A549 (cell line): ENCODE data around the gene ARHGEF16. TPM values are rescaled to one million over a fixed set of nuclear protein-coding genes. Genes with fewer than 3 reads are reported as not detected.

Experiments
- ATAC-seq, 2 experiments: fragments of 200-7000 bp in 1 of 2; fragments of >200 bp in 1 of 2; cut with Nextera tagmentation in 1 of 2; cut with Tn5 transposase in 1 of 2; 3 replicates each; pipeline versions ENCODE4 v1.8.0 to v1.9.1; 2018 to 2020; ENCODE audit warnings: mild to moderate bottlenecking in 1 of 2, moderate library complexity in 1 of 2
- CTCF ChIA-PET: fragments of 300-600 bp; sonication (Branson Sonifier 250); formaldehyde crosslinking; extraction: SDS; loops from one replicate; lab custom pipeline; 2021; ENCODE audit warnings: antibody characterized with exemption, inconsistent platforms; lab: Yijun Ruan, JAX
- POLR2A ChIA-PET: fragments of 350-600 bp; formaldehyde crosslinking; extraction: SDS; loops from one replicate; lab custom pipeline; 2021; ENCODE audit warnings: antibody characterized with exemption, inconsistent platforms; lab: Yijun Ruan, JAX
- DNase-seq, 2 experiments: peaks; one replicate each; pipeline versions ENCODE4 v3.0.0 to v3.0.0-alpha.2; 2011 to 2016; ENCODE audit warnings: low read depth in 1 of 2, low spot score in 1 of 2
- FAIRE-seq: peaks from 2 replicates; lab custom pipeline; 2011; peaks lifted over from hg19 to GRCh38; lab: Jason Lieb, UNC
- H3K27ac ChIP-seq, 2 experiments: fragments of >200 bp; sonication (Bioruptor Twin); formaldehyde crosslinking; 3 replicates each; pipeline ENCODE4 v1.5.1; 2016 to 2017
- H3K4me1 ChIP-seq: fragments of >200 bp; sonication (Bioruptor Twin); formaldehyde crosslinking; 3 replicates; pipeline ENCODE4 v1.6.1; 2016
- H3K4me2 ChIP-seq: fragments of >200 bp; sonication (Bioruptor Twin); formaldehyde crosslinking; 3 replicates; pipeline ENCODE4 v1.6.1; 2016
- H3K4me3 ChIP-seq: fragments of >200 bp; sonication (Bioruptor Twin); formaldehyde crosslinking; 3 replicates; pipeline ENCODE4 v1.5.1; 2016
- H3K9me3 ChIP-seq: fragments of >200 bp; sonication (Bioruptor Twin); formaldehyde crosslinking; 3 replicates; pipeline ENCODE4 v1.6.1; 2016
- CHD2 ChIP-seq: fragments of 150-350 bp; IDR thresholded peaks from 2 replicates; pipeline ENCODE4 v1.6.1; 2014; ENCODE audit warnings: low read length; ENCODE audit not compliant: partially characterized antibody
- EHF ChIP-seq: fragments of 250-450 bp; sonication (Bioruptor Pico); IDR thresholded peaks from 2 replicates; pipeline ENCODE4 v1.5.0; 2020; ENCODE audit warnings: mild to moderate bottlenecking
- EHMT2 ChIP-seq: fragments of 200-600 bp; sonication (generic); IDR thresholded peaks from 2 replicates; pipeline ENCODE4 v1.6.1; 2016; ENCODE audit warnings: antibody characterized with exemption, low read depth, mild to moderate bottlenecking, moderate library complexity
- HEYL ChIP-seq: fragments of 250-450 bp; sonication (Bioruptor Pico); IDR thresholded peaks from 2 replicates; pipeline ENCODE4 v1.8.0; 2021; ENCODE audit warnings: mild to moderate bottlenecking, moderate library complexity
- HOXA7 ChIP-seq: fragments of 250-450 bp; sonication (Bioruptor Pico); IDR thresholded peaks from 2 replicates; pipeline ENCODE4 v1.5.0; 2020; ENCODE audit warnings: mild to moderate bottlenecking, moderate library complexity
- HOXB5 ChIP-seq: fragments of 250-450 bp; sonication (Bioruptor Pico); IDR thresholded peaks from 2 replicates; pipeline ENCODE4 v1.5.0; 2020; ENCODE audit warnings: mild to moderate bottlenecking, moderate library complexity
- NR3C1 ChIP-seq: fragments of >200 bp; sonication (Bioruptor Twin); formaldehyde crosslinking; IDR thresholded peaks from 3 replicates; pipeline ENCODE4 v1.6.1; 2017
- RFX5 ChIP-seq: fragments of 450-650 bp; IDR thresholded peaks from 2 replicates; pipeline ENCODE4 v1.7.1; 2014; ENCODE audit warnings: antibody characterized with exemption, mild to moderate bottlenecking, moderate library complexity
- TP53 ChIP-seq: fragments of 250-450 bp; sonication (Bioruptor Pico); IDR thresholded peaks from 2 replicates; pipeline ENCODE4 v1.5.0; 2021; ENCODE audit warnings: mild to moderate bottlenecking, moderate library complexity
- ZC3H11A ChIP-seq: fragments of 450-650 bp; IDR thresholded peaks from 2 replicates; pipeline ENCODE4 v1.6.1; 2014; ENCODE audit warnings: antibody characterized with exemption, mild to moderate bottlenecking
- ZFP36 ChIP-seq: fragments of 450-650 bp; IDR thresholded peaks from 2 replicates; pipeline ENCODE4 v1.6.1; 2014; ENCODE audit warnings: borderline replicate concordance; ENCODE audit not compliant: partially characterized antibody
- ZSCAN20 ChIP-seq: fragments of 250-450 bp; sonication (Bioruptor Pico); IDR thresholded peaks from 2 replicates; pipeline ENCODE4 v1.8.0; 2022; ENCODE audit warnings: mild to moderate bottlenecking, moderate library complexity
- WGBS: methylation state at CpG from one replicate; pipeline ENCODE4 v1.1.6; 2017; ENCODE audit errors: missing lambda C conversion rate; 5-methylcytosine and 5-hydroxymethylcytosine counted together
- polyA plus RNA-seq, 4 experiments: library from polyadenylated mRNA; depleted of rRNA in 3 of 4; stranded (reverse); fragments of >200 nt; fragmentation: RNase III in 1 of 4; extraction: RNeasy Plus Mini Kit Qiagen cat#74134 plus additional on column Dnase treatment in 1 of 4; gene quantifications; 2 replicates in 3 of 4; 3 replicates in 1 of 4; pipeline ENCODE4 v1.2.3, GENCODE V29; 2011 to 2017
- TF ChIP-seq, protein P1 (sequence below): IDR thresholded peaks from 2 replicates; pipeline ENCODE4 v1.6.1; 2012
- TF ChIP-seq, protein P2 (sequence below): IDR thresholded peaks from 2 replicates; pipeline ENCODE4 v1.6.1; 2012; ENCODE audit warnings: low read depth, borderline replicate concordance
- TF ChIP-seq, protein P3 (sequence below): fragments of 200-600 bp; sonication (generic); IDR thresholded peaks from 2 replicates; pipeline ENCODE4 v1.6.1; 2016; ENCODE audit warnings: antibody characterized with exemption, mild to moderate bottlenecking, moderate library complexity
- TF ChIP-seq, protein P4 (sequence below): fragments of >200 bp; sonication (Bioruptor Twin); formaldehyde crosslinking; IDR thresholded peaks from 2 replicates; pipeline ENCODE4 v1.6.1; 2016
- TF ChIP-seq, protein P5 (sequence below): fragments of >200 bp; sonication (Bioruptor Twin); formaldehyde crosslinking; IDR thresholded peaks from 3 replicates; pipeline ENCODE4 v1.5.1; 2016

Gene ARHGEF16
- polyA plus RNA-seq, 2 of the 4 experiments (the other 2 are of a cell fraction), result 1.4 to 3.2 TPM

DNA sequence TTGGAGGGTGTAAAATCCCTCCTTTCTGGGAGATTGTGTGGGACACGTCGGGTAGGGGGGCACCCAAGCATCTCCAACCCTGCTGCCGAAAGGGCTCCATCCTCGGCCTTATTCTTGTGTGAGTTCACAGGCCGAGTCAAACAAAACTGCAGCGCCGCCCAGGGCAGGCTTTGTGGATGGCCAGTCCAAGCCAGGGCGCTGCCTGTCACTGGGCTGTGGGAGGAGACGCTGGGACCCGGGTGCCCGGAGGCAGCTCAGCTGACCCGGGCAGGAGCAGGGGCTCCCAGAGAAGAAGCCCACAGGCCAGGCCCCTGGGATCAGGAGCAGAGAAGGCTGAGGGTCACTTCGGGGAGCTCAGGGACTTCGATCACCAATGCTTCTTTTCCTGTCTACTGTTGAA, 31.8 kb upstream of the ARHGEF16 start (continued):
- TF ChIP-seq, protein P1, sequence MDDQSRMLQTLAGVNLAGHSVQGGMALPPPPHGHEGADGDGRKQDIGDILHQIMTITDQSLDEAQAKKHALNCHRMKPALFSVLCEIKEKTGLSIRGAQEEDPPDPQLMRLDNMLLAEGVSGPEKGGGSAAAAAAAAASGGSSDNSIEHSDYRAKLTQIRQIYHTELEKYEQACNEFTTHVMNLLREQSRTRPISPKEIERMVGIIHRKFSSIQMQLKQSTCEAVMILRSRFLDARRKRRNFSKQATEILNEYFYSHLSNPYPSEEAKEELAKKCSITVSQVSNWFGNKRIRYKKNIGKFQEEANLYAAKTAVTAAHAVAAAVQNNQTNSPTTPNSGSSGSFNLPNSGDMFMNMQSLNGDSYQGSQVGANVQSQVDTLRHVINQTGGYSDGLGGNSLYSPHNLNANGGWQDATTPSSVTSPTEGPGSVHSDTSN, result no peak
- no peak for TF ChIP-seq TP53
- TF ChIP-seq ZSCAN20, result no peak

DNA sequence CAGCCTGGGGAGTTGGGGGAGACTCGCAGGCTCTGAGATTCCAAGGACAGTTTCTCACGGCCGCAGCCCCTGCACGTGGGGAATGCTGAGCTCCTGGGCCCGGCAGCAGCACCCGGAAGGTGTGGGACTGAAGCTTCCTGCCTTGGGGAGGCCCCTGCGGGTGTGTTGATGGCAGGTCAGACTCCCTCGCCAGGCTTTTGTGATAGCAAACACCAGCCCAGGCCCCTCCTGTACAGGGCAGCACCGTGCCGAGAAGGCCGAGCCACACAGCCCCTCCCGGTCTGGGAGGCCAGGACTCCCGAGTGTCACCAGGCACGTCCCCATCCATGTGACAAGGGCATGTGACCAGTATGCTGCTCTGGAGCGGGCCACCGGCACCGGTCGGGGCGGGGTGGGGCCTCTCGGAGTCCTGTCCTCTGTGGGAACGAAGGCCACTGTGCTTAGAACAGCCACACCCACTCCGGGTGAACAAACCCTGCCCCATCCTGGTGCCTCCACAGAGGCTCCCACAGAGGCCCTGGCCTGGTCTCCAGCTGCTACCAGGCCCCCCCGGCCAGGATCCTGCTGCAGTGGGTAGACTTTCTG, 31.1 kb upstream of the ARHGEF16 start:
- CTCF ChIA-PET, result interaction anchor here (1.0 to 3.8 kb wide), 12 partner anchors 14 to 1009 kb away, joined by 3 to 24 read pairs (median 4); no protein-coding TSS in a partner anchor
- no peak for DNase-seq

DNA sequence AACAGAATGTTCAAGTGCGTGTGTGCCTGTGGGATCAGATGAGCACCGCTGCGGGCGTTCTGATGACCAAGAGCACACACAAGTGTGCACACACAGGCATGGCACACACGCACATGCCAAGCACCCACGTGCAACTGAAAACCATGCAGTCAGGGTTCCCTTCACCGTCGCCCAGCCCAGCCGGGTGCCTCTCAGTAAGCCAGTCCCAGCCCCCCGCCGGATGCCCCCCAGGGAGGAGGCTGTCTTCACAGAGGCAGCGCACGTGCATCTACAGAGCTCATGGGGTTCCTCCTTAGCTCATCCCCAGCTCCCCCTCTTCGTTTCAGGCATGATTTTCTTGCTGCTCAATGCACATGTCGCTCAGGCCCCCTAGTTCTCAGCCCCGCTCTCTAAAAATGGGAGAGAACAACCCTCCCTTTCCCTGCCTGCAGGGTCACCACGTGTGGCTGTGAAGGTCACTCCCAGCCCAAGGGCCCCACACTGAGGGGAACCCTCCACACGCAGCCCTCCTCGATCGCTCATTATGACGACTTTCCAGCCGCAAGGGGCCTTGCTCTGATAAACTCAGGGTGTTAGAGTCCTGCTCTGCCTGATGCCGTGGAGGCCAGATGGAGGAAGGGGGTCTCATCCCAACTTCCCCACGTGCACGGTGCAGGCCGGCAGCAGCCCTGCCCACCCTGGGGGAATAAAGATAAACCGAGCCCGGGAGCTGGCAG, 30.4 kb upstream of the ARHGEF16 start:
- DNase-seq (no peak), FAIRE-seq (no peak), ATAC-seq (no peak; a peak in 1 of 6 replicates)
- no peaks in the 10 kb centered on the region for H3K9me3 ChIP-seq
- H3K4me3 ChIP-seq, result no peak overlapping the region
- H3K27ac ChIP-seq, result no peak overlapping the region
- CTCF ChIA-PET, result interaction anchor here (0.7 to 3.8 kb wide), 32 partner anchors 8 to 1010 kb away, joined by 3 to 24 read pairs (median 4); no protein-coding TSS in a partner anchor
- POLR2A ChIA-PET, result no interaction called here
- no peak overlapping the region for H3K4me2 ChIP-seq
- WGBS, result 61% methylated on average over 17 of the region's 28 CpGs
- H3K4me1 ChIP-seq, result peaks cover 3% of the 10 kb centered on the region; the same call in 1 of the 3 replicates
- TF ChIP-seq, protein P2, sequence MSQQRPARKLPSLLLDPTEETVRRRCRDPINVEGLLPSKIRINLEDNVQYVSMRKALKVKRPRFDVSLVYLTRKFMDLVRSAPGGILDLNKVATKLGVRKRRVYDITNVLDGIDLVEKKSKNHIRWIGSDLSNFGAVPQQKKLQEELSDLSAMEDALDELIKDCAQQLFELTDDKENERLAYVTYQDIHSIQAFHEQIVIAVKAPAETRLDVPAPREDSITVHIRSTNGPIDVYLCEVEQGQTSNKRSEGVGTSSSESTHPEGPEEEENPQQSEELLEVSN, result no peak
- no peak for TF ChIP-seq ZC3H11A
- TF ChIP-seq NR3C1, result no peak
- TF ChIP-seq, protein P3, sequence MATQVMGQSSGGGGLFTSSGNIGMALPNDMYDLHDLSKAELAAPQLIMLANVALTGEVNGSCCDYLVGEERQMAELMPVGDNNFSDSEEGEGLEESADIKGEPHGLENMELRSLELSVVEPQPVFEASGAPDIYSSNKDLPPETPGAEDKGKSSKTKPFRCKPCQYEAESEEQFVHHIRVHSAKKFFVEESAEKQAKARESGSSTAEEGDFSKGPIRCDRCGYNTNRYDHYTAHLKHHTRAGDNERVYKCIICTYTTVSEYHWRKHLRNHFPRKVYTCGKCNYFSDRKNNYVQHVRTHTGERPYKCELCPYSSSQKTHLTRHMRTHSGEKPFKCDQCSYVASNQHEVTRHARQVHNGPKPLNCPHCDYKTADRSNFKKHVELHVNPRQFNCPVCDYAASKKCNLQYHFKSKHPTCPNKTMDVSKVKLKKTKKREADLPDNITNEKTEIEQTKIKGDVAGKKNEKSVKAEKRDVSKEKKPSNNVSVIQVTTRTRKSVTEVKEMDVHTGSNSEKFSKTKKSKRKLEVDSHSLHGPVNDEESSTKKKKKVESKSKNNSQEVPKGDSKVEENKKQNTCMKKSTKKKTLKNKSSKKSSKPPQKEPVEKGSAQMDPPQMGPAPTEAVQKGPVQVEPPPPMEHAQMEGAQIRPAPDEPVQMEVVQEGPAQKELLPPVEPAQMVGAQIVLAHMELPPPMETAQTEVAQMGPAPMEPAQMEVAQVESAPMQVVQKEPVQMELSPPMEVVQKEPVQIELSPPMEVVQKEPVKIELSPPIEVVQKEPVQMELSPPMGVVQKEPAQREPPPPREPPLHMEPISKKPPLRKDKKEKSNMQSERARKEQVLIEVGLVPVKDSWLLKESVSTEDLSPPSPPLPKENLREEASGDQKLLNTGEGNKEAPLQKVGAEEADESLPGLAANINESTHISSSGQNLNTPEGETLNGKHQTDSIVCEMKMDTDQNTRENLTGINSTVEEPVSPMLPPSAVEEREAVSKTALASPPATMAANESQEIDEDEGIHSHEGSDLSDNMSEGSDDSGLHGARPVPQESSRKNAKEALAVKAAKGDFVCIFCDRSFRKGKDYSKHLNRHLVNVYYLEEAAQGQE, result no peak

More for the DNA sequence above, 31.1 kb upstream of the ARHGEF16 start:
- POLR2A ChIA-PET, result no interaction called here
- no peak for FAIRE-seq
- TF ChIP-seq EHMT2, result no peak
- no peak for TF ChIP-seq RFX5
- TF ChIP-seq, protein P4, sequence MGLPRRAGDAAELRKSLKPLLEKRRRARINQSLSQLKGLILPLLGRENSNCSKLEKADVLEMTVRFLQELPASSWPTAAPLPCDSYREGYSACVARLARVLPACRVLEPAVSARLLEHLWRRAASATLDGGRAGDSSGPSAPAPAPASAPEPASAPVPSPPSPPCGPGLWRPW, result no peak
- TF ChIP-seq CHD2, result no peak
- TF ChIP-seq HOXA7 (CRISPR knock-in tag), result no peak
- TF ChIP-seq HEYL, result no peak
- no peak for TF ChIP-seq EHF (CRISPR knock-in tag)
- no peak for TF ChIP-seq HOXB5 (CRISPR knock-in tag)
- TF ChIP-seq ZFP36, result no peak
- TF ChIP-seq, protein P5, sequence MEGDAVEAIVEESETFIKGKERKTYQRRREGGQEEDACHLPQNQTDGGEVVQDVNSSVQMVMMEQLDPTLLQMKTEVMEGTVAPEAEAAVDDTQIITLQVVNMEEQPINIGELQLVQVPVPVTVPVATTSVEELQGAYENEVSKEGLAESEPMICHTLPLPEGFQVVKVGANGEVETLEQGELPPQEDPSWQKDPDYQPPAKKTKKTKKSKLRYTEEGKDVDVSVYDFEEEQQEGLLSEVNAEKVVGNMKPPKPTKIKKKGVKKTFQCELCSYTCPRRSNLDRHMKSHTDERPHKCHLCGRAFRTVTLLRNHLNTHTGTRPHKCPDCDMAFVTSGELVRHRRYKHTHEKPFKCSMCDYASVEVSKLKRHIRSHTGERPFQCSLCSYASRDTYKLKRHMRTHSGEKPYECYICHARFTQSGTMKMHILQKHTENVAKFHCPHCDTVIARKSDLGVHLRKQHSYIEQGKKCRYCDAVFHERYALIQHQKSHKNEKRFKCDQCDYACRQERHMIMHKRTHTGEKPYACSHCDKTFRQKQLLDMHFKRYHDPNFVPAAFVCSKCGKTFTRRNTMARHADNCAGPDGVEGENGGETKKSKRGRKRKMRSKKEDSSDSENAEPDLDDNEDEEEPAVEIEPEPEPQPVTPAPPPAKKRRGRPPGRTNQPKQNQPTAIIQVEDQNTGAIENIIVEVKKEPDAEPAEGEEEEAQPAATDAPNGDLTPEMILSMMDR, result no peak
- Histone ChIP-seq H3K4me3 (no peak overlapping the region), H3K4me1 (peaks cover 3% of the 10 kb centered on the region; the same call in 1 of the 3 replicates), H3K27ac (no peak overlapping the region), H3K4me2 (no peak overlapping the region), H3K9me3 (no peaks in the 10 kb centered on the region)
- 92% methylated on average over 5 of the region's 23 CpGs for WGBS
- ATAC-seq, result no peak
